IMR-90 (cell line): Measurements from ENCODE around the gene GLT1D1. TPM values are rescaled to one million over a fixed set of nuclear protein-coding genes. Genes with fewer than 3 reads are reported as not detected.

Experiments
- ATAC-seq: fragments of 200-7000 bp; cut with Tn5 transposase; 2 replicates; pipeline ENCODE4 v1.9.1; 2020; ENCODE audit warnings: low read depth, mild to moderate bottlenecking, moderate library complexity
- BruUV-seq: library from RNA; stranded (reverse); fragments of 400-500 nt; replicated peaks from 2 replicates; lab custom pipeline; 2021; lab: Mats Ljungman, UMichigan
- CTCF ChIA-PET: fragments of 300-600 bp; formaldehyde crosslinking; extraction: SDS; loops from one replicate; lab custom pipeline; 2021; ENCODE audit warnings: antibody characterized with exemption; lab: Yijun Ruan, JAX
- POLR2A ChIA-PET: fragments of 300-600 bp; sonication (Branson Sonifier 250); formaldehyde crosslinking; loops from one replicate; lab custom pipeline; 2022; ENCODE audit warnings: antibody characterized with exemption; ENCODE audit not compliant: unreplicated experiment; lab: Charles Lee
- DNase-seq: peaks from one replicate; pipeline ENCODE4 v3.0.0; 2013
- H2AFZ ChIP-seq: replicated peaks from 2 replicates; pipeline ENCODE3; 2013; ENCODE audit warnings: low read length, mild to moderate bottlenecking; ENCODE audit not compliant: poor library complexity
- H2AK5ac ChIP-seq: 2 replicates; pipeline ENCODE4 v1.6.1; 2013; ENCODE audit warnings: low read depth, low read length, inconsistent platforms
- H2AK9ac ChIP-seq: replicated peaks from 2 replicates; pipeline ENCODE3; 2013; ENCODE audit warnings: mild to moderate bottlenecking, low read depth, low read length, moderate library complexity; ENCODE audit not compliant: poor library complexity
- H2BK120ac ChIP-seq: 2 replicates; pipeline ENCODE4 v1.6.1; 2013; ENCODE audit warnings: low read depth, low read length, inconsistent platforms
- H2BK15ac ChIP-seq: 3 replicates; pipeline ENCODE4 v1.6.1; 2013; ENCODE audit warnings: low read depth, low read length, inconsistent platforms
- H2BK20ac ChIP-seq: 2 replicates; pipeline ENCODE4 v1.6.1; 2013; ENCODE audit warnings: low read depth, mild to moderate bottlenecking, inconsistent platforms, low read length, moderate library complexity
- H2BK5ac ChIP-seq: 2 replicates; pipeline ENCODE4 v1.6.1; 2013; ENCODE audit warnings: mild to moderate bottlenecking, low read depth, low read length, inconsistent platforms; ENCODE audit not compliant: poor library complexity, severe bottlenecking
- H3K14ac ChIP-seq: replicated peaks from 2 replicates; pipeline ENCODE4 v1.6.1; 2013; ENCODE audit warnings: low read depth, low read length, inconsistent platforms
- H3K18ac ChIP-seq: 2 replicates; pipeline ENCODE4 v1.6.1; 2013; ENCODE audit warnings: low read depth, low read length, control low read depth
- H3K23ac ChIP-seq: 2 replicates; pipeline ENCODE4 v1.6.1; 2013; ENCODE audit warnings: low read depth, low read length, inconsistent platforms
- H3K27ac ChIP-seq: 2 replicates; pipeline ENCODE4 v1.5.1; 2013; ENCODE audit warnings: mild to moderate bottlenecking, control low read depth, low read length; ENCODE audit not compliant: insufficient read depth
- H3K27me3 ChIP-seq: 2 replicates; pipeline ENCODE4 v1.6.1; 2013; ENCODE audit warnings: low read length; ENCODE audit not compliant: control insufficient read depth, insufficient read depth
- H3K36me3 ChIP-seq: 2 replicates; pipeline ENCODE4 v1.6.1; 2013; ENCODE audit warnings: low read length, mixed read lengths; ENCODE audit not compliant: control insufficient read depth, insufficient read depth
- H3K4ac ChIP-seq: 2 replicates; pipeline ENCODE4 v1.6.1; 2013; ENCODE audit warnings: low read depth, low read length, inconsistent platforms
- H3K4me1 ChIP-seq: 2 replicates; pipeline ENCODE4 v1.6.1; 2013; ENCODE audit warnings: low read length, mixed read lengths; ENCODE audit not compliant: control insufficient read depth, insufficient read depth
- H3K4me2 ChIP-seq: 2 replicates; pipeline ENCODE4 v1.6.1; 2013; ENCODE audit warnings: low read depth, mild to moderate bottlenecking, control low read depth, low read length, moderate library complexity
- H3K4me3 ChIP-seq: 2 replicates; pipeline ENCODE4 v1.5.1; 2013; ENCODE audit warnings: low read depth, mild to moderate bottlenecking, control low read depth, low read length, moderate library complexity; ENCODE audit not compliant: insufficient read depth
- H3K56ac ChIP-seq: 2 replicates; pipeline ENCODE4 v1.6.1; 2013; ENCODE audit warnings: low read length, inconsistent platforms; ENCODE audit not compliant: insufficient read depth; ENCODE audit errors: extremely low read depth
- H3K79me1 ChIP-seq, 2 experiments: 2 replicates each; pipeline ENCODE4 v1.6.1; 2013; ENCODE audit warnings: low read length in 2 of 2, inconsistent platforms in 1 of 2, low read depth in 1 of 2
- H3K9ac ChIP-seq: 2 replicates; pipeline ENCODE4 v1.6.1; 2013; ENCODE audit warnings: low read depth, low read length, control low read depth
- H3K9me1 ChIP-seq: 2 replicates; pipeline ENCODE4 v1.6.1; 2013; ENCODE audit warnings: low read length, inconsistent platforms; ENCODE audit not compliant: insufficient read depth
- H3K9me3 ChIP-seq: 2 replicates; pipeline ENCODE4 v1.6.1; 2013; ENCODE audit warnings: low read length; ENCODE audit not compliant: control insufficient read depth, insufficient read depth
- H4K20me1 ChIP-seq: 2 replicates; pipeline ENCODE4 v1.6.1; 2013; ENCODE audit warnings: low read length, inconsistent platforms; ENCODE audit not compliant: insufficient read depth
- H4K5ac ChIP-seq: 2 replicates; pipeline ENCODE4 v1.6.1; 2013; ENCODE audit warnings: mild to moderate bottlenecking, low read depth, low read length, control low read depth
- H4K8ac ChIP-seq, 2 experiments: 2 replicates each; pipeline ENCODE4 v1.6.1; 2013; ENCODE audit warnings: low read depth in 2 of 2, low read length in 2 of 2, control low read depth in 1 of 2, inconsistent platforms in 1 of 2
- H4K91ac ChIP-seq: 2 replicates; pipeline ENCODE4 v1.6.1; 2013; ENCODE audit warnings: low read depth, low read length, inconsistent platforms; ENCODE audit not compliant: insufficient read depth
- BHLHE40 ChIP-seq: fragments of 150-350 bp; IDR thresholded peaks from 2 replicates; pipeline ENCODE4 v1.6.1; 2016; ENCODE audit warnings: mild to moderate bottlenecking, low read depth, low read length
- CEBPB ChIP-seq: IDR thresholded peaks from 2 replicates; pipeline ENCODE4 v1.6.1; 2012; ENCODE audit warnings: low read depth, low read length, improper control_type of control experiment
- FOS ChIP-seq: fragments of 150-350 bp; IDR thresholded peaks from 2 replicates; pipeline ENCODE4 v1.6.1; 2016; ENCODE audit warnings: low read depth, low read length
- MAFK ChIP-seq: IDR thresholded peaks from 2 replicates; pipeline ENCODE4 v1.6.1; 2012; ENCODE audit warnings: low read depth, low read length, improper control_type of control experiment
- MXI1 ChIP-seq: IDR thresholded peaks from 2 replicates; pipeline ENCODE4 v1.6.1; 2012; ENCODE audit warnings: low read depth, mild to moderate bottlenecking, low read length, moderate library complexity, borderline replicate concordance
- NFE2L2 ChIP-seq: fragments of 150-350 bp; IDR thresholded peaks from 2 replicates; pipeline ENCODE4 v1.6.1; 2016; ENCODE audit warnings: low read depth, mild to moderate bottlenecking, low read length
- POLR2A ChIP-seq: IDR thresholded peaks from 2 replicates; pipeline ENCODE4 v1.6.1; 2012; ENCODE audit warnings: mild to moderate bottlenecking, low read depth, low read length
- SMC3 ChIP-seq: fragments of 150-350 bp; IDR thresholded peaks from 2 replicates; pipeline ENCODE4 v1.6.1; 2016; ENCODE audit warnings: low read depth, mild to moderate bottlenecking, antibody characterized with exemption, low read length, moderate library complexity
- USF2 ChIP-seq: fragments of 150-350 bp; IDR thresholded peaks from 2 replicates; pipeline ENCODE4 v1.6.1; 2017; ENCODE audit warnings: mild to moderate bottlenecking, antibody characterized with exemption, low read length, low read depth
- WGBS, 2 experiments: methylation state at CpG; one replicate each; pipeline versions ENCODE4 v1.1.5 to v1.1.7; 2013; ENCODE audit warnings: missing lambda C conversion rate in 2 of 2; ENCODE audit not compliant: insufficient read length in 1 of 2; ENCODE audit errors: extremely low coverage in 2 of 2; 5-methylcytosine and 5-hydroxymethylcytosine counted together
- dilution Hi-C: fragments of 300-500 bp; cut with HindIII; formaldehyde crosslinking; loops from one replicate; pipeline ENCODE4 v1.14.3; 2018; ENCODE audit warnings: low sequenced_read_pairs; ENCODE audit not compliant: unreplicated experiment
- in situ Hi-C: fragments of 300-500 bp; cut with MboI; formaldehyde crosslinking; loops from 3 replicates; pipeline ENCODE4 v1.14.3; 2019; ENCODE audit warnings: low sequenced_read_pairs, inconsistent platforms, mixed read lengths
- intact Hi-C: fragments of 100-400 bp; cut with micrococcal nuclease; formaldehyde crosslinking; loops from 2 replicates; pipeline ENCODE4 v1.10.0; 2022
- polyA plus RNA-seq, 3 experiments: library from polyadenylated mRNA; depleted of rRNA; stranded (reverse); fragments of >200 nt; gene quantifications; 2 replicates each; pipeline ENCODE4 v1.2.3, GENCODE V29; 2012; ENCODE audit warnings: low replicate concordance in 1 of 3
- total RNA-seq: library from RNA; depleted of rRNA; stranded (reverse); fragments of >200 nt; gene quantifications from 2 replicates; pipeline ENCODE4 v1.2.3, GENCODE V29; 2012
- TF ChIP-seq, protein P1 (sequence below): fragments of 150-350 bp; IDR thresholded peaks from 2 replicates; pipeline ENCODE4 v1.6.1; 2016; ENCODE audit warnings: low read depth, mild to moderate bottlenecking, low read length, moderate library complexity, borderline replicate concordance

The GLT1D1 gene
- total and polyA plus RNA-seq, 2 of the 4 experiments (the other 2 are of a cell fraction), result not detected

DNA sequence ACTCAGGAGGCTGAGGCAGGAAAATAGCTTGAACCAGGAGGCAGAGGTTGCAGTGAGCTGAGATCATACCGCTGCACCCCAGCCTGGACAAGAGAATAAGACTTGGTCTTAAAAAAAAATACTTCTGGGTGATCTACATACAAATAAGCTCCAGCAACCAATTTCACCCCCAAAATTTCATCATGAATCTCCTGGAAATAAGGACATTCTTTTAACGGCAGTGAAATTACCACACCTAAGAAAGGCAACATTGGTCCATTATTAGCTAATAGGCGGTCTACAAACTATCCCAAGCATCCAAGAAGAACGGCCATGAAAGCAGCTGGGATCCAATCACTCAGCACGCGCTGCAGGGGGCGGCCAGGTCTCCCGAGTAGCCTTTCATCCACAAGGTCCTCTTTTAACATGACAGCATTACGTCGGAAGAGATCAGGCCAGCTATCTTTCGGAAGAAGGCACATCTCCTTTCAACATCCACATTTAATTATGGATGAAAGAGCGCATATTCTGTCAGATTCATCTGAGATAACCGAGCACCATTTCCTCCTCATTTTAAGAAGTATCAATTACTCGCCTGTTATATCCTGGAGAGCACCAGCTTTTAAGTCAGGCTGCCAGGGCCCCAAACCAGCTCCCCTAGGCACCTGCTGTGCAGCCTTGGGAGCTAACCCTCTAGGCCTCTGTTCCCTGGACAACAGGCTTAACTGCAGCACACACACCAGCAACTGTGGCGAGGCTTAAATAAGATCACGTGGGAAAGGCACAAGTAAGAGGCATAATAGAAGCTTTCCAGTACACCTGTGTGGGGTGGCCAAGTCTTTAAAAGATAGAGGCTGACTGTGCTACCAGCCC lies 33.8 kb upstream of the GLT1D1 start:
- ChIA-PET CTCF (no interaction called here), POLR2A (no interaction called here)
- Histone ChIP-seq H3K27me3 (no peaks in the 10 kb centered on the region), H3K27ac (no peak overlapping the region), H3K9ac (no peak overlapping the region), H3K4me3 (no peak overlapping the region), H2AK5ac (no peak overlapping the region), H2BK20ac (no peak overlapping the region), H2AK9ac (no peak overlapping the region), H3K9me3 (no peaks in the 10 kb centered on the region), H3K14ac (no peak overlapping the region), H3K9me1 (peaks cover 7% of the 10 kb centered on the region), H3K4me2 (no peak overlapping the region), H3K4me1 (peaks cover 5% of the 10 kb centered on the region), H4K8ac (no peak overlapping the region), H3K56ac (no peak overlapping the region), H4K20me1 (peaks cover 19% of the 10 kb centered on the region), H4K5ac (no peak overlapping the region), H2BK120ac (no peak overlapping the region), H2BK15ac (no peak overlapping the region), H3K36me3 (peaks cover 8% of the 10 kb centered on the region; the same call in 1 of the 2 replicates), H3K79me1 (peaks cover 11 to 70% of the 10 kb centered on the region in 2 experiments), H2AFZ (no peak overlapping the region), H3K23ac (no peak overlapping the region), H3K4ac (no peak overlapping the region), H3K18ac (no peak overlapping the region), H4K91ac (no peak overlapping the region), H2BK5ac (no peak overlapping the region)
- DNase-seq, result no peak
- no peak for ATAC-seq
- dilution Hi-C loops (no loop called here), in situ Hi-C loops (no loop called here), intact Hi-C loops (no loop called here)
- WGBS, 2 experiments, result 75% methylated on average over 4 of the region's 16 CpGs; no CpG with 5 or more reads in 1 of the 2 experiments
- BruUV-seq, result no TSS peak
- TF ChIP-seq CEBPB, result no peak
- TF ChIP-seq MXI1, result no peak
- TF ChIP-seq BHLHE40, result no peak
- no peak for TF ChIP-seq FOS
- TF ChIP-seq POLR2A, result no peak
- TF ChIP-seq MAFK, result no peak
- TF ChIP-seq NFE2L2, result no peak
- TF ChIP-seq SMC3, result no peak
- TF ChIP-seq USF2, result no peak
- TF ChIP-seq, protein P1, sequence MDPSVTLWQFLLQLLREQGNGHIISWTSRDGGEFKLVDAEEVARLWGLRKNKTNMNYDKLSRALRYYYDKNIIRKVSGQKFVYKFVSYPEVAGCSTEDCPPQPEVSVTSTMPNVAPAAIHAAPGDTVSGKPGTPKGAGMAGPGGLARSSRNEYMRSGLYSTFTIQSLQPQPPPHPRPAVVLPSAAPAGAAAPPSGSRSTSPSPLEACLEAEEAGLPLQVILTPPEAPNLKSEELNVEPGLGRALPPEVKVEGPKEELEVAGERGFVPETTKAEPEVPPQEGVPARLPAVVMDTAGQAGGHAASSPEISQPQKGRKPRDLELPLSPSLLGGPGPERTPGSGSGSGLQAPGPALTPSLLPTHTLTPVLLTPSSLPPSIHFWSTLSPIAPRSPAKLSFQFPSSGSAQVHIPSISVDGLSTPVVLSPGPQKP, result no peak
